GM08714 (cell line): ENCODE measurements around the gene COL23A1.

Source experiments
- H3K4me3 ChIP-seq: fragments of 200-500 bp; sonication (Bioruptor generic); 2 replicates; pipeline ENCODE4 v1.5.1; 2014; ENCODE audit warnings: mild to moderate bottlenecking, low read length, inconsistent platforms
- ZNF274 ChIP-seq: IDR thresholded peaks from 2 replicates; pipeline ENCODE4 v1.6.1; 2012; ENCODE audit warnings: mild to moderate bottlenecking, low read depth, low read length

COL23A1 gene

DNA sequence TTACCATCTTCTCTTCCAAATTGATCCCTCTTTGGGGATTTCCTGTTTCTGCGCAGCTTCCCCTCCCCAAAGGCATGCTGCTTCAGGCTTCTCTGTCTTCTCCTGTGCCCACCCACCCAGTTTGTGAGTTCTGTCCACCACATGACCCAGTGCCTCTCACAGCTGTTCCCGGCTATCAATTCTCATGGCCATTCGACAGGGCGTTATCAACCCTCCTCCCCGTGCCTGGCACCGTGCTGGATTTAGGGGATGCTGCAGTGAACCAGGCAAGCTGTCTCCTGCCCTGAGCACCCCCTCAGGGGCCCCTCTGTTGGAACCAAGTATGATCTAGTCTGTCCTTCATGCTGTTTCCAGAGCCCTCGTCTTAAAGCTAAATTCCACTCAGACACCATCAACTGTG lies 38.7 kb downstream of the COL23A1 start:
- no peak overlapping the region for H3K4me3 ChIP-seq
- TF ChIP-seq ZNF274 = no peak

DNA sequence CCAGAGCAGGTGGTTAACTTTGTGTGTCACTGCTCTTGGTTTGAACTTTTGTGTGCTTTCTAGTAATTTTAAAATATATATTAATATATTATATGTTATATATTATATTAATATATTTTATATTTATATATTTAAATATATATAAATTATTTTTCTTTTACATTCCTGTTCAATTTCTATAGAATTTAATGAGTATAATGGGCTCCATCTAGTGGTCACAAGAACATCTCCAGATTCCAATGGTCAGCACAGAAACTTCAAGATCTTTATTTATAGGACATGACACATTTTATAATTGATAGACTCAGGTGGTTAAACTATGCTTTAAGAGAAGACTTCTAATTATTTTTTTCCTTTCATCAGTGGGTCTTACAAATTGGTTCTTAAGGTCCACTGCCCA lies 39.1 kb downstream of the COL23A1 start:
- H3K4me3 ChIP-seq = no peak overlapping the region
- no peak for TF ChIP-seq ZNF274

DNA sequence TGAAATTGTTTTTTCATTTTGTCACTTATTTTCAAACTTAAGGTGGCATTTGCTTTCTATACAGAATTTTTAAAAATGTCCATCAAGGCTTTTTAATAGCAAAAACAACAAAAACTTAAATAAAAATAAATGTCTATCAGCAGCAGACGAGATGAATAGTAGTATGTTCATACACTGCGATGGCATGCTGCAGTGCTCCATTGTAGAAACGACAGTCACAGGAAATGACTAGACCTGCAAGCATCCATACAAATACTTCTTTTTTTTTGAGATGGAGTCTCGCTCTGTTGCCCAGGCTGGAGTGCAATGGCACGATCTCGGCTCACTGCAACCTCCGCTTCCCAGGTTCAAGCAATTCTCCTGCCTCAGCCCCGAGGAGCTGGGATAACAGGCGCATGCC lies 41.4 kb downstream of the COL23A1 start:
- no peak for TF ChIP-seq ZNF274

DNA sequence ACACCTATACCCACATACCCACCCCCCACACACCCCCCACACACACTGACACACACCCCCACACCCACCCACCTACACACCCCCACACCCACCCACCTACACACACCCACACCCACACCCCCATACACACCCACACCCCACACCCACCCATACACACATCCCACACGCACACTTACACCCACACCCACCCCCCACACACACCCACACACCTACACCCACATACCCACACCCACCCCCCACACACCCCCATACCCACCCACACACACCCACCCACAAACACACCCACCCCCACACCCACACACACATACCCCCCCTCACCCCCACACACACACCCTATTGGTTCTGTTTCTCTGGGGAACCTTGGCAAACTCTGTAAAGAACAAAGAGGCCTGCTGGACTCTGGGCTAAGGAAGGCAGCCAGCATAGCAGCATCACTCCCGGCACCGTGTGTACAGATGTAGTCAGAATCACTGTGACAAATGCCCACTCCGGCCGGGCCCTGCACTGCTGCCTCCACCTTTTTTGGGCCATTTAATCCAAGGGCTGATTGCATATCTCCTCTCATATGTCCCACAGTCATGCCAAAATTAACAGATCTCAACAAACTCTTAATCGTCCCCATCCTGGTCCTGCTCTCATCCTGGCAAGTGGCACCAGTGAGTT lies 42.3 kb downstream of the COL23A1 start:
- no peak for TF ChIP-seq ZNF274
- H3K4me3 ChIP-seq = no peak overlapping the region

More for the DNA sequence above, 41.4 kb downstream of the COL23A1 start:
- H3K4me3 ChIP-seq = no peak overlapping the region

DNA sequence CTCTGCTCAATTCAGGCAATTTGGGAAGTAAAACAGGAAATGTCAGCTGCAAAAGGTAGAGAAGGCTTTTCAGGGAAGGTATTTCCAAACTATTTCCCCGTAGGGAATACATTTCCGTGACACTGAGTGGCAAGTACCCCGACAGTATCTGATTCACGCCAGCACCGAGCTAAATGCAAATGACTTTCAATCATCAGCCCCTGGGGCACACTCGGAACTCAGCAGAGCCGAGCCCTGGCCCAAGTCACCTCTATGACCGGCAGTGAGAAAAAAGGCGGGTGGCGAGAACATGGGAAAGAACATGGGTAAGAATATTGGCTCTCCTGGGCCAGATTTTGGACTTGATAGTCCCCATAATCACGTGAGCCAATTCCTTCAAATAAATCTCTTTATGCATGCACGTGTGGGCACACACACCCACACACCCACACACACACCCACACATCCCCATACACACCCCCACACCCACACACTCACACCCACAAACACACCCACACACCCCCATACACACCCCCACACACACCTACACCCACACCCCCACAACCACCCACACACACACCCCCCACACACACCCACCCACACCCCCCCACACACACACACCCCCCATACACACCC lies 43.0 kb downstream of the COL23A1 start:
- no peak overlapping the region for H3K4me3 ChIP-seq
- no peak for TF ChIP-seq ZNF274

DNA sequence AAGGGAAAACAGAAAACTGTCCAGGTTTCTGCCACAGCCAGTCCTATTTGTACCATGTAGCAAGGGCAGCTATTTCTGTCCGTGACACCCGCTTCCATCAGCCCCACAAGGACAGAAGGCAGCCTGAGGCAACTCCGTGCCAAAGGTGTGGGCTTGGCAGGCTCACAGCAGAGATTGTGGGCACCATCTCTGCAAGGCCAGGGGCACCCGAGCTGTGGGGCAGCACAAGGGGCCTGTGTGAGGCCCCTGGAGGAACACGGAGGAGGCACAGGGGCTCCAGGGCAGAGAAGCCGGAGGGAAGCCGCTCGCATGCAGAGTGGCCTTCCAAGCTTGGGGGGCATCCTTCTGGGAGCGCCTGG lies 43.5 kb downstream of the COL23A1 start:
- no peak for TF ChIP-seq ZNF274
- no peak overlapping the region for H3K4me3 ChIP-seq

DNA sequence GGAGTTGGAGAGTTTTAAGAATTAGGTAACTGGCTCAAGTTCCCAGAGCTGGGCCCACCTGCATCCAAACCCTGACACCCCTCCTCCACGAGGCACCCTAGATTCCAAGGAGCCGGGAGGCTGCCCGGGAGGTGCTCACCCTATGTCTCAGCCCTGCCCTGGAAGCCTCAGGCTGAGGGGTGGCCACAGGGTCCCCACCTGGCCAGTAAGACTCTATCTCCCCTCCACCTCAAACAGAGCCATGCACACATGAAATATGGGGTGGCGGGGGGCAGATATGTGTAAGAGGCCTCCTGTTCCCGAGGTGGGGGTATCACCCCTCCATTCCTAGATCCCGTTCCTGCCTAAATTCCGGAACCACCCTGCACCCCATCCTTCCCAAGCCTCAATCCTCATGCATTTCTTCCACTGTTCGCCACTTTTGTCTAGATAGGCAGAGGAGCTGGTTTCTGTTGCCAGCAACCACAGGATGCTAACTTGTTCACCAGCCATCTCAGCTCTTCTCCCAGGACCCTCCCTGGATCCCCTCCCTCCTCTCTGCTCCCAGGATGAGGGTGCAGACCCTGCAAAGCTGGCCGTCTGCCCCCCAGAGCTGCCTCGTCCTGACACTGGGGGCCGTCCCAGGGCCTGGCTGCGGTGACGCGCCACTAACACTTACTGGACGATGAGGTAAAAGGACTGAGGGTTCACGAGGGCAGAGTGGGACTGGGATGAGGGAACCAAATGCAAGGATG lies 44.1 kb downstream of the COL23A1 start:
- H3K4me3 ChIP-seq = no peak overlapping the region
- TF ChIP-seq ZNF274 = no peak

DNA sequence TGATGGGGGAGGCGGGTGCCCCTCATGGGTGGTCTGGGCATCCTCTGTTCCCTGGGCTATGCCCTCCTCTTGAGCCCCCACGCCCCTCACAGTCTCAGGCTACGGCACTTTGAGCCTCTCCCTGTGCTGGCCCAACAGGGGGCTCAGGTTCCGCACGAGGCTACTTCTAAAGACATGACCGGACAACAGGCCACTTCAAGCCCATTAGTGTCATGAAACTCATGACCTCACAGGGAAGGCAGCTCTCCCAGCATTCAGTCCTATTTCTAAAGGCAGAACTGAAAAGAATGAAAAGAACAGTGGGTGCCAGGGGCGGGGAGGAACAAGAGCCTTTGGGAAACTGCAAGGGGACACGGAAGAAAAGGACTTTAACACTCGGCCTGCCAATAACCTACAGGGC lies 45.0 kb downstream of the COL23A1 start:
- TF ChIP-seq ZNF274 = no peak
- H3K4me3 ChIP-seq = no peak overlapping the region

DNA sequence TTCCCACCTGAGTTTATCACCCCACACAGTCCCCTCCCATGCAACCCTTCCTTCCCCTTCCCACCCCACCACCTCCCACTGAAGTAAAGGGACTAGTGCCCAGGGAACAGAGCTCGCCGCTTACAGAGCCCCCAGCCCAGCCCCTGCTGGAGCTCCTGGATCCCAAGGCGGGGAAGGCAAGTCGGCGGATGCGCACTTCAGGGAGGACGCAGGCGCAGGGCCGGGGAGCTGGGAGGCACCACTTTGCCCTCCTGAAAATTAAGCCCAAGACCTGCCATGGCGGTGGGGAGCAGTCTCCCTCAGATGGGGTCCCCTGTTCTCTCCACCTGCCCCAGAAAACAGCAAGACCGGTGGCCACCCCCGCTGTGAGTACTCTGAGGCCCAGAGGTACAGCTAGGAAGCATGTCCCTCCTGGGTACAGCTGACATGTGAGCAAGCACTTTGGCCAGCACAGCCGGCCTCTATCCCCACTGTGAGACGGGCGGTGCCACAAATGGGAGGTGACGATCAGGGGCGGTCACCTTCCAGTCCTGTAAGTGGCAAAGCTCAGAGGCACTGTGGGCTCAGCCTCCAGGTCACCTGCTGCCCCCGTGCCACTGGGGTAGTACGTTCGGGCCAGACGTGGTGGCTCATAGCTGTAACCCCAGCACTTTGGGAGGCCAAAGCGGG lies 45.9 kb downstream of the COL23A1 start:
- TF ChIP-seq ZNF274 = no peak
- H3K4me3 ChIP-seq = no peak overlapping the region

DNA sequence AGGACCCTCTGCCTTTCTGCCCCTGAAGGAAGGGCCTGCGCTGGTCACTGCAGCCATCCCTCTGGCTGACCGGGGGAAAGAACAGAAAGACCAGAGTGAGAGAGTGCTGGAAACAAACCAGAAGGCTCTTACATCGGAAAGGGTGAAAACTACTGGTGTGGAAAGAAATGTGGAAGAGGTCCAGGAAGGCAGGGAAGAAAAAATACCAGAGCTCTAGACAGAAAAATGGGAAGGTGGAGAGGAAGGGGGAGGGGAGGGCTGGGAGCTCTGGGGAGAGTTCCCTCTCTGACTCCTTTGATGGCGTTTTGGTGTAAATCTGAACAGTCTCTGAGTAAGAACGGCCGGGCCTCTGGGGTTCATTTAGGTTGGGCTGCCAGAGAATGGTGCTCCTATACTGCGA lies 47.7 kb downstream of the COL23A1 start:
- H3K4me3 ChIP-seq = no peak overlapping the region
- TF ChIP-seq ZNF274 = no peak

DNA sequence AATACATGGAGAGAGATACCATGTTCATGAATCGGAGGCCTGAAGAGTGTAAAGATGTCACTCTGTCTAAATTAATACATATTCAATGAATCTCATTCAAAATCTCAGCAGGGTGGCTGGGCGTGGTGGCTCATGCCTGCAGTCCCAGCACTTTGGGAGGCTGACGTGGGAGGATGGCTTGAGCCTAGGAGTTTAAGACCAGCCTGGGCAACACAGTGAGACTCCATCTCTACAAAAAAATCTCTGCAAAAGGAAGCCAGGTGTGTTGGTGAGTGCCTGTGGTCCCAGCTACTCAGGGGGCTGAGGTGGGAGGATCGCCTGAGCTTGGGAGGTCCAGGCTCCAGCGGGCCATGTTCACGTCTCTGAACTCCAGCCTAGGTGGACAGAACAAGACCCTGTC lies 49.7 kb downstream of the COL23A1 start:
- no peak for TF ChIP-seq ZNF274
- H3K4me3 ChIP-seq = no peak overlapping the region

DNA sequence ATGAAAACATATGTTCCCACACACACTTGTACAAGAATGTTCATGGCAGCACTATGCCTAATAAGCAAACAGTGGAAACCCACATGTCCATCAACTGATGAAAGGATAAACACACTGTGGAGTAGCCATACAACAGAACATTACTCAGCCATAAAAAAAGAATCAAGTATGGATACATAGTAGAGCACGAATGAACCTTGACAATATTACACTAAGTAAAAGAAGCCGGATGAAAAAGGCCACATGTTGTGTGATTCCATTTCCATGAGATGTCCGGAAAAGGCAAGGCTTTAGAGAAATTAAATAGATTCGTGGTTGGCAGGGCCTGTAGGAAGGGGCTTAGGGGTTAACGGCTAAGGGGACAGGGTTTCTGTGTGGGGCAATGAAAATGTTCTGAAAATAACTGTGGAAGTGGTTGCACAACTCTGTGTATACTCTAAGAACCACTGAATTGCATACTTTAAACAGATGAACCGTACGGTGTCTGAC lies 51.4 kb downstream of the COL23A1 start:
- no peak for TF ChIP-seq ZNF274
- H3K4me3 ChIP-seq = no peak overlapping the region

DNA sequence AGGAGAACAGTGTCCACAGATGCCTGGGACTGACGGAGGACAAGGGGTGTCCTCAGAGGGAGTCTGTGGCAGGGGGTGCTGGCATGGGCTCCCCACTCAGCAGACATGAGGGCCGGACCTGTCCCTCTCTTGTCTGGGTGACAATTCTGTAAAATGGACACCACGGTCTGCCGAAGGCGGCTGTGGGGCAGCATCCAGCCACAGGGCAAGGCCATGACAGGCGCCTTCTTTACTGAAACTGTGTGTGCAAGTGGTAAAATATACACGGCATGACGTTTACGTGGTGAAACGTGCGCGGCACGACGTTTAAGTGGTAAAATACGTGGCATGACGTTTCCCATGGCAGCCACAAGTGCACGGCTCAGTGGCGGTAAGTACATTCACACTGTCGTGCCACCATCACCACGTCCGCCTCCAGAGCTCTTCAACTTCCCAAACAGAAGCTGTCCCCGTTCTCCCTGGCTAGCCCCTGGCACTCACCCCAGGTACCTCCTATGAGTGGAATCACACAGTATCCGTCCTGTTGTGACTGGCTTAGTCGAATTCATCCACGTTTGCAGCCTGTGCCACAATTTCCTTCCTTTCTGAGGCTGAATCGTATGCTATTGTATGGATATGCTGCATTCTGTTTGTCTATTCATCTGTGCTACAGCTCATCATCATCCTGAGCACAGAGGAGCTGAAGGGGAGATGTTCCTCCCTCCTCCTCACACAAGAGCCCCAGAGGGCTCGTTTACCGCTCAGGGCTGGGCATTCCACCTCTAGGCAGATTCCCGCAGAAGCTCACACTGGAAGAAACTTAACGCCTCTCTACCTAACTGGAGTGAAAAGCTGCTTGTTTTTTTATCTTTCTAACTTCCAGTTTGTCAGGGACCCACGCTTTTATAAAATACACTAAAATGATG lies 52.5 kb downstream of the COL23A1 start:
- H3K4me3 ChIP-seq = no peak overlapping the region

More for the DNA sequence above, 52.5 kb downstream of the COL23A1 start:
- TF ChIP-seq ZNF274 = no peak
